OCI-LY1 (cell line): ENCODE data around the gene CREB3L4.

Experiments
- H2AFZ ChIP-seq: fragments of 200-600 bp; sonication (generic), shearing (Covaris generic); 2 replicates; pipeline ENCODE4 v1.6.0; 2014; ENCODE audit warnings: antibody characterized with exemption, mild to moderate bottlenecking, low read length
- H3F3A ChIP-seq: fragments of 200-600 bp; sonication (generic), shearing (Covaris generic); 2 replicates; pipeline ENCODE4 v1.6.0; 2014; ENCODE audit warnings: mild to moderate bottlenecking, antibody characterized with exemption, low read length, moderate library complexity; ENCODE audit not compliant: insufficient read depth
- H3K27ac ChIP-seq: fragments of 200-600 bp; sonication (generic); 2 replicates; pipeline ENCODE4 v1.5.1; 2014; ENCODE audit warnings: low read length, mixed run types, mild to moderate bottlenecking, low read depth; ENCODE audit not compliant: poor library complexity, severe bottlenecking
- H3K27me3 ChIP-seq: fragments of 200-600 bp; sonication (generic); 2 replicates; pipeline ENCODE4 v1.6.0; 2014; ENCODE audit warnings: antibody characterized with exemption, mild to moderate bottlenecking, low read length, moderate library complexity; ENCODE audit not compliant: insufficient read depth
- H3K36me3 ChIP-seq: fragments of 200-600 bp; sonication (generic); 2 replicates; pipeline ENCODE4 v1.6.1; 2014; ENCODE audit warnings: mild to moderate bottlenecking, antibody characterized with exemption, low read length, moderate library complexity, mixed read lengths; ENCODE audit not compliant: insufficient read depth
- H3K4me1 ChIP-seq: fragments of 200-600 bp; sonication (generic); 2 replicates; pipeline ENCODE4 v1.5.1; 2014; ENCODE audit warnings: mild to moderate bottlenecking, low read length, moderate library complexity; ENCODE audit not compliant: insufficient read depth, severe bottlenecking
- H3K4me2 ChIP-seq: fragments of 200-600 bp; sonication (generic), shearing (Covaris generic); 2 replicates; pipeline ENCODE4 v1.6.1; 2014; ENCODE audit warnings: low read length
- H3K4me3 ChIP-seq: fragments of 200-600 bp; sonication (generic); 2 replicates; pipeline ENCODE4 v1.5.1; 2014; ENCODE audit warnings: low read length, low read depth, mild to moderate bottlenecking, mixed read lengths; ENCODE audit not compliant: poor library complexity, severe bottlenecking
- H3K79me2 ChIP-seq: fragments of 200-600 bp; shearing (Covaris generic); 2 replicates; pipeline ENCODE4 v1.6.1; 2016; ENCODE audit warnings: mixed run types, low read length, mixed read lengths; ENCODE audit not compliant: insufficient read depth
- H3K9ac ChIP-seq: fragments of 200-600 bp; sonication (generic), shearing (Covaris generic); 2 replicates; pipeline ENCODE4 v1.6.1; 2014; ENCODE audit warnings: mild to moderate bottlenecking, low read length, mixed read lengths
- H3K9me2 ChIP-seq: fragments of 200-600 bp; sonication (generic), shearing (Covaris generic); 2 replicates; pipeline ENCODE4 v1.6.1; 2014; ENCODE audit warnings: low read depth, mild to moderate bottlenecking, low read length, mixed read lengths
- H3K9me3 ChIP-seq: fragments of 200-600 bp; shearing (Covaris generic); 2 replicates; pipeline ENCODE4 v1.6.1; 2014; ENCODE audit warnings: low read length, mixed read lengths
- H4K20me1 ChIP-seq: fragments of 200-600 bp; sonication (generic), shearing (Covaris generic); 2 replicates; pipeline ENCODE4 v1.6.0; 2016; ENCODE audit warnings: mild to moderate bottlenecking, low read length; ENCODE audit not compliant: insufficient read depth
- CTCF ChIP-seq: fragments of 200-600 bp; sonication (generic), shearing (Covaris generic); IDR thresholded peaks from 2 replicates; pipeline ENCODE4 v1.5.1; 2017; ENCODE audit warnings: mild to moderate bottlenecking, antibody characterized with exemption, low read length, moderate library complexity, mixed read lengths
- EZH2 ChIP-seq: fragments of 200-600 bp; sonication (generic), shearing (Covaris generic); IDR thresholded peaks from 2 replicates; pipeline ENCODE4 v1.8.0; 2017; ENCODE audit warnings: borderline replicate concordance, mixed run types, mild to moderate bottlenecking, antibody characterized with exemption, low read length, moderate library complexity, mixed read lengths

CREB3L4 gene

GRCh38 chr1:153944827-153945117 is 22.9 kb upstream of the CREB3L4 start:
- Histone ChIP-seq H3K4me2 (peak overlapping the region; percentile 86), H3K36me3 (peaks cover 56% of the 10 kb centered on the region), H3K9me3 (no peaks in the 10 kb centered on the region), H3K79me2 (peaks cover 7% of the 10 kb centered on the region; the same call in 1 of the 2 replicates), H3K4me3 (peak overlapping the region; percentile 82), H3F3A (peaks cover 4% of the 10 kb centered on the region; the same call in 1 of the 2 replicates), H3K27me3 (no peaks in the 10 kb centered on the region), H2AFZ (no peak overlapping the region), H3K4me1 (peaks cover 18% of the 10 kb centered on the region), H3K27ac (peak overlapping the region; percentile 89), H3K9me2 (no peaks in the 10 kb centered on the region), H4K20me1 (no peaks in the 10 kb centered on the region), H3K9ac (peak overlapping the region; percentile 96)
- TF ChIP-seq CTCF, result no peak
- TF ChIP-seq EZH2, result no peak

- H3K9ac ChIP-seq, result peak overlapping the region; percentile 96
- no peaks in the 10 kb centered on the region for H3K27me3 ChIP-seq
- H3K36me3 ChIP-seq, result peaks cover 56% of the 10 kb centered on the region
- H3K9me3 ChIP-seq, result no peaks in the 10 kb centered on the region
- peak overlapping the region; percentile 86 for H3K4me2 ChIP-seq
- H3K27ac ChIP-seq, result peak overlapping the region; percentile 89
- H3K4me1 ChIP-seq, result peaks cover 18% of the 10 kb centered on the region
- H3K79me2 ChIP-seq, result peaks cover 7% of the 10 kb centered on the region; the same call in 1 of the 2 replicates
- TF ChIP-seq EZH2 (no peak), CTCF (no peak)
- H3K4me3 ChIP-seq, result peak overlapping the region; percentile 82
- no peaks in the 10 kb centered on the region for H3K9me2 ChIP-seq
- H4K20me1 ChIP-seq, result no peaks in the 10 kb centered on the region
- peaks cover 4% of the 10 kb centered on the region; the same call in 1 of the 2 replicates for H3F3A ChIP-seq
- H2AFZ ChIP-seq, result no peak overlapping the region
Measured at GRCh38 chr1:153945131-153945794, 22.4 kb upstream of the CREB3L4 start.

GRCh38 chr1:153945795-153946621 is 21.7 kb upstream of the CREB3L4 start:
- Histone ChIP-seq H3K9me3 (no peaks in the 10 kb centered on the region), H3K9ac (peak overlapping the region; percentile 96), H3K36me3 (peaks cover 56% of the 10 kb centered on the region), H3K27ac (peak overlapping the region; percentile 89), H2AFZ (no peak overlapping the region), H3K4me3 (peak overlapping the region; percentile 82), H4K20me1 (no peaks in the 10 kb centered on the region), H3K4me2 (peak overlapping the region; percentile 86), H3K4me1 (peaks cover 18% of the 10 kb centered on the region), H3F3A (peaks cover 4% of the 10 kb centered on the region; the same call in 1 of the 2 replicates), H3K9me2 (no peaks in the 10 kb centered on the region), H3K27me3 (no peaks in the 10 kb centered on the region), H3K79me2 (peaks cover 7% of the 10 kb centered on the region; the same call in 1 of the 2 replicates)
- no peak for TF ChIP-seq CTCF
- no peak for TF ChIP-seq EZH2
